HG02623 (cell line): Measurements from ENCODE around the gene ATP13A4.

Source experiments
- ATAC-seq: cut with Tn5 transposase; IDR thresholded peaks from one replicate; pipeline ENCODE4 v1.9.1; 2021; ENCODE audit warnings: moderate library complexity; ENCODE audit not compliant: unreplicated experiment

ATP13A4 gene

GRCh38 chr3:193400304-193400703 is 154.4 kb downstream of the ATP13A4 start:
- ATAC-seq: no peak

GRCh38 chr3:193396451-193397244 is 158.0 kb downstream of the ATP13A4 start:
- no peak for ATAC-seq

DNA sequence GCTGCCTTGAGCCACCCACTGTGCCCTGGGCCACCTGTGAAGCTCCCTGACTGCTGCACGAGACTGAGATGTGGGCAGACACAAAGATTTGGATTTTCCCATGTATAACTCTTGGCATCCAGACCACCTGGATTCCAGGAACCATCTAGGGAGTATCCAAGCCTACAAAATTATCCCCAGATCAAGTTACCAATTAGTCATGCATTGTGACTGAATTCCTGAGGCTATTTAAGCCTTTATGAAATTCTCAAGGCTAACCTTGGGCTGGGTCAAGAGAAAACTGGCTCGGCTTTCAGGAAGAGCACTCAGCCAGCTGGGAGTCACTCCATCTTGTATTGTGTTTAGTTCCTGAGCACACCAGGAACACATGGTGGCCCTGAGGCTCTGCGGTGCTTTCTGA is 162.8 kb downstream of the ATP13A4 start:
- ATAC-seq: no peak

DNA sequence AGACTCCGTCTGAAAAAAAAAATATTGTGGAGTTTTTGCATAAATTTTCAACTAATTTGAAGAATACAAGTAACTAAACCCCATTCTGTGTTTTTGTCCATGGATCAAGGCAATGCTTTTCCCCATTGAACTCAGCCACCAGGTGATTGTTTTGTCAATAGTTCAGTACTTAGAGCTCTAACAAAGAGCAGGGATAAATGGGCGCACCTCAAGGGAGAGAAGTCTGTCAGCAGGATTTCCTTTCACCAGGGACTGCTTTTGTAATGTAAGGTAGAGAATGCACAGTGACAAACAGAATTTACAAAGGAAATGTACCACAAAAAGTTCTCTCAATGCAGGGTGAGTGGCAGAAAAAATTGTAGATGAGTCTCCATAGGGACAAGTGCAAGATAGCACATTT is 165.4 kb downstream of the ATP13A4 start:
- ATAC-seq: no peak

DNA sequence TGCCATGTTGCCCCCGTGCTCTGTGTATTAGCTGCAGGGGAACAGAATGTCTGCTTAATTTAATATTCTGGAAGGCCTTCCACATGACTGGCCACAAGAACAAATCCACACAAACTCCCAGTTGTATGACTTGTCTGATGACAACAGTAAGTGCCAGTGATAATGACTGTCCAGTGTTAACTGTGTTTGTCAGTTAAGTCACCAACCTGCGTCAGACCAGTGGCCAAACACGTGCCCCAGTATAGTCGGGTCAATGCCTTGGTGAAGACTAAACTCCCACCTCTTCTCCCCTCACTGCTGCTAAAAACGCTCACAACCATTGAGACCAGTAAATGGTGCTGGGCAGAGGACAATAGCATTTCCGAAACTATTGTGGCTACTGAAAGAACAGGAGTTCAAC is 166.3 kb downstream of the ATP13A4 start:
- no peak for ATAC-seq

DNA sequence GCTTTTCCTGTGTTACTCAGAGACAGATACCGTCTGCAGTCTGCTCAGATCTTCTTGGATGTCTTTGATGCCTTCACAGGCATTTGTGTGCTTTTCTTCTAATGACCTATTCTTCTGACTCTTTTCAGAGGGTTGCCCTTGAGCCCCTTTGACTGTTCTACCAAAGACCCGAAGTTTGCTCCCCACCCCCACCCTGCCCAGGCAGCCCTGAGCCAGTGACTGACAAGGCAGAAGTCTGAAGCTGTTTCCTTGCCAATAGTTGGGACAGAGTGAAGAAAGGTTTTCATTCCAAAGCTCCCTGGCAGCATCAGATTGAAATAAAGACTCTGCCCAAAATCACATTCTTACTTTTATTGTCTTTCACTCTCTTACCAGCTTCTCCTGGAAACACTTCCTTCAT is 167.1 kb downstream of the ATP13A4 start:
- no peak for ATAC-seq

GRCh38 chr3:193378706-193379105 is 176.0 kb downstream of the ATP13A4 start, which contains the start of gene ATP13A5:
TSS of gene ATP13A5 (minus strand) at chr3:193378753. CDS start at chr3:193378725, 28 bp downstream.
- no peak for ATAC-seq

GRCh38 chr3:193377591-193377990 is 177.1 kb downstream of the ATP13A4 start:
- no peak for ATAC-seq

GRCh38 chr3:193375614-193376013 is 179.1 kb downstream of the ATP13A4 start:
- ATAC-seq: no peak

DNA sequence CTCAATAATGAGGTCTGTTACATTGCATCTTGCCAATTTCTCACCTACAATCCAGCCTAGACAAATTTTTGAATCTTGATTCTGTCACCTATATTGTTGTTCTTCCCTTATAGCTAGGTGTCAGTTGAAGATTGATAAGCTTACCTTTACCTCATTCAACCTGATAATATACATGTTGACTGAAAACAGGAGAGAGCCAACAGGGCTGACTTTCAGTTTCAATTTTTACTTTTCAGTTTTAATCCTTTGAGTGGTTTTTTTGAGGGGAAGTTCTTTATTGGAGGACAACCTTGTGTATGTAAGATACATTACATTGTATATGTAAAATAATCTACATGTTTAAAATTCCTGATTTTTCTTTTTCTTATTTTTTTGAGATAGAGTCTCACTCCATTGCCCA is 181.9 kb downstream of the ATP13A4 start:
- no peak for ATAC-seq

- ATAC-seq: no peak
These were observed 186.8 kb downstream of the ATP13A4 start for GRCh38 chr3:193367868-193368267.

DNA sequence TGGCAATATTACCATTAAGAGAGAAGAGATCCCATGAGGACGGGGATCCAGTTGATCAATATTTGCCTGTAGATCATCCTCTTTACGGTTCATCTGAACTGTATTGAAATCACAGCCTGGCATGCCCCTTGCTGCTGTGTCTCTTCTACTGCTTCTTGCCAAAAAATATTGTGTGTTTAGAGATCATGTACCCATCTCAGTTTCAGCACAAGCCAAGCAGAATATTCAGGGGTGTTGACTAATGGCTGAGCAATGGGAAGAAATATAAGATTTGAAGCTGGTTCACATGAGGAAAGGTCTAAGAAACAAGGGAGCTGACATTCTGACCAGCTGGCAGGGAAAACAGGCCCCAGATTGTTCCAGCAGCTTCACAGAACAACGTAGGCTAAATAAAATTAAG is 197.4 kb downstream of the ATP13A4 start:
- ATAC-seq: no peak

GRCh38 chr3:193354423-193354822 is 200.3 kb downstream of the ATP13A4 start:
- no peak for ATAC-seq
